Kidney glomerular epithelial cell (primary cell): ENCODE measurements around the gene HES5.
"Not testable (repeated sequence)": the region's sequence is repeated elsewhere in the genome, so short reads cannot be mapped to it uniquely, and the experiment has no call there.

Experiments
- DNase-seq: peaks from one replicate; lab custom pipeline; 2025; lab: John Stamatoyannopoulos, UW

Gene HES5, protein sequence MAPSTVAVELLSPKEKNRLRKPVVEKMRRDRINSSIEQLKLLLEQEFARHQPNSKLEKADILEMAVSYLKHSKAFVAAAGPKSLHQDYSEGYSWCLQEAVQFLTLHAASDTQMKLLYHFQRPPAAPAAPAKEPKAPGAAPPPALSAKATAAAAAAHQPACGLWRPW

DNA sequence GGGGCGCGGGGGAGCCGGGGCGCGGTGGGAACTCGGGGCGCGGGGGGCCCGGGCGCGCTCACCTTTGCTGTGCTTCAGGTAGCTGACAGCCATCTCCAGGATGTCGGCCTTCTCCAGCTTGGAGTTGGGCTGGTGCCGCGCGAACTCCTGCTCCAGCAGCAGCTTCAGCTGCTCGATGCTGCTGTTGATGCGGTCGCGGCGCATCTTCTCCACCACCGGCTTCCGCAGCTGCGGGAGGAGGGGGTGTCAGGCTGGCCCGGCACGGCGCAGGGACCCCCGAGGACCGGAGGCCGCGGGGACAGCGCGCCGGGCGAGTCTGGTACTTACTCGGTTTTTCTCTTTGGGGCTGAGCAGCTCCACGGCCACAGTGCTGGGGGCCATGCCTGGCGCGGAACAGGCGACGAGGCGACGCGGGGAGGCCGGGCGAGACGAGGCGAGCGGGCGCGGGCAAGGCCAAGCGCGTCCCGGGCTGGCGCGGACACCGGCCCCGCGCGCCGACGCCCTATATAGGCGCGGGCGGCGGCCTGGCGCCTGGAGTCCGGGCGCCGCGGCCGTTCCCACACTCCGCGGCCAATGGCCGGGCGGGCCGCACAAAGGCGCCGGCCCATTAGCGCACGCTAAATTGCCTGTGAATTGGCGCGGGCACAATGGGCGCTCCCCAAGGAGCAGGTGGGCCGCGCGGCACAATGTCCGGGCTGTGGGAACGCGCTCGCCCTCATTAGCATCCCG lies at the start of gene HES5:
TSS of gene HES5 (minus strand) at position 480 of the 729 bp plus-strand sequence. CDS start at position 381, 99 bp downstream.
- no peak for DNase-seq

DNA sequence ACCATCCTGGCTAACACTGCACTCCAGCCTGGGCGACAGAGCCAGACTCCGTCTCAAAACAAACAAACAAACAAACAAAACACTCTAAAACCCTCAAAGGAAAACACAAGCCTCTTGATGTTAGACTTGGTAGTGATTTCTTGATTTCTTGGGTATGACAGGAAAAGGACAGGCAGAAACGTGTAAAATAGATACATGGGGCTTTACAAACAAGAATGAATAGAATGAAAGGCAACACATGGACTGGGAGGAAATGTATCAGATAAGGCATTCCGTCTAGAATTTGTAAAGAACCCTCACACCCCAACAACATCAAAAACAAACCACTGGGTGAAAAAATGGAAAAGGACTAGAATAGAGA lies 48.7 kb upstream of the HES5 start:
- no peak for DNase-seq

DNA sequence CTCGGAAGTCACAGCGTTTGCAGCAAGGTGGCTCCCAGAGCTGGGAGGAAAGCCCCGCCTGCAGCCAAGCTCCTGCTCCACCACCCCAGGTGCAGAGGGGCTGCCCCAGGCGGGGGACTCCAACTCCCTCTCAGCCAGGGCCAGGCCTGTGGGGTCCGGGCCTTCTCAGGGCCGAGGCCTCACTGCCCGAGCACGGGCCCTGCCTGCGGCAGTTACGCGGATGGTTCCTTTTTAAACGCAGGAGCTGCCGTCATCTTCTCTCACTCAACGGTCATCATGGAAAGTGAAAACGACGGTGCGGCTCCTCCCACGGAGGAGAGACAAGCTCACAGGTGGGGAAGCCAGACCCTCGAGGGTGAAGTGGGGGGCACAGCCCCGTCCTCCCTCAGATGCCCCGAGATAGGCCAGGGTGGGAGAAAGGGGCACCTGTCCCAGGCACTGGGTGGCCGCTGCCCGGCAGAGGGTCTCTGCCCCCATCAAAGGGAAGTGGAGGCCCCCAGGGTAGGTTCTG lies 47.6 kb upstream of the HES5 start:
- not testable (repeated sequence) for DNase-seq

DNA sequence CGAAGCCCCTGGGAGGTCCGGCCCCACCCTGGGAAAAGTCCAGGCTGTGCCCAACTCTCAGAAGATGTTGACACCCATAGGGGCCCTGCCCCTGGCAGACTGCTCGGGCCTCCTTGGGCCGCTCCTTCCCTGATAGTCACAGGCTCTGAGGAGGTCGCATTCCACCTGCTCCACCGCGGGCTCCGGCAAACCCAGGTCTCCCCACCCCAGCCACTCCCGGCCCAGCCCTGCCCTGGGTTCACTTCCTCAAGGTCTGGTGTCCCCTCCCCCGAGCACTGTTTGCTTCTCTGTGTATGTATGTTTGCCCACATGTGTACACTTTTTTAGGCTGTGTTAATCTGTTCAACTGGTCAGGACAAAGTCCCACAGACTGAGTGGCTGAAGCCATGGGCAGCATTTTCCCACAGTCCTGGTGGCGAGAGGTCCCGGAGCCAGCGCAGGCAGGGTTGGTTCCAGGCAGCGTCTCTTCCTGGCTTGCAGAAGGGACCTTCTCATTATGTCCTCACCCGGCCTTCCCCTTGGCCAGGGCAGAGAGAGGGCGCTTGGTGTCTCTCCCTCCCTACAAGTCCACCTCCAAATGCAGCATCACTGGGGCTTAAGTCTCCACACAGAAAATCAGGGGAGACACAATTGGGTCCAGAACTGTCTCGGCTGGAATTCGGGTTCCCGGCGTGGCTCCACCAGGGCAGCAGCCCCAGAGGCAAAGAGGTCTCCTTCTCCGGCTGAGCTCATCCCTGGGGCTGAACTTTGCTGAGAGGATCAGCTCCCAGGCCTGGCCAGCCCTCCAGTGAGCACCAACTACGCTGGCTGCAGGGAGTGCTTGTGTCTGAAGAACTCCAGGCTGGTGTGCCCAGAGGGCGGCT lies 46.0 kb upstream of the HES5 start:
- no peak for DNase-seq

DNA sequence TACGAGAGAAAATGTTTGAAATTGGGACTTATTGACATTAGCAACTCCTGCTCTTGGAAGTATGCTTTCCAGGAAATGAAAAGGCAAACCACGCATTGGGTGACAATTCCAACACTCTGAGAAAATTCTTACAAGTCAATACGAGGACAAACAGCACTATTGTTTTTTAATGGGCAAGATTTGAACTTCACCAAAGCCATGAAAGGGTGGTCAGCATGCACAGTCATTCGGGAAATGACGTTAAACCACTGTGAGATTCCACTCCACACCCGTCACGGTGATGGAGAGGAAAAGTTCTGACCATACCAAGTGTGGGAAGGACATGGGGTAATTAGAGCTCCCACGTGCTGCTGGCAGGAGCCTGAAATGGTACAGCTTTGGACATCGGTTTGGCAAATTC lies 44.3 kb upstream of the HES5 start:
- DNase-seq, result no peak

DNA sequence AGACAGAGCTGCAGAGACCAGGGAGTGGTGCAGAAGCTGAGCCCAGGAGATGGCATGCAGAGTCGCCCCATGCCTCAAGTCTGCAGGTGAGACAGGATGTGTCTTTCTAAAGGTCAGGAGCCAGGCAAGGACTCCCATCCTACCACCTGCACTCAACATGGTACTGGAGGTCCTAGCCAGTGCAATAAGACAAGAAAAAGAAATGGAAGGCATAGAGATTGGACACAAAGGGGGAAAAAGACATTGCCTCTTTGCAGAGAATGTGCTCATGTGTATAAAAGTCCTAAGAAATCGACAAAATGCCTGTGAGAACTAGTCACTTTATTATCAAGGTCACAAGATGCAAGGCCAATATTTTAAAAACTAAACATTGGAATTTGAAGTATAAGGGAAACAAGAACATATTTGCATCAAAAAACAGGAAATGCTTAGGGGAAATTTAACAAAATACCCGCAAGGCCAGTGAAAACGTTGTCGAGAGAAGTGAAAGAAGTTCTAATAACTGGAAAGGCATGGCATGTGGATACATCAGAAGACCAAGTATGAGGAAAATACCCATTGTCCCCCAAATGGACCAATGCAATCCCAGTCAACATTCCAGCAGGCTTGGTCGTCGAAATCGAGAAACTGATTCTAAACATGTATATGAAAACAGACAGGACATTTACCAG lies 43.3 kb upstream of the HES5 start:
- no peak for DNase-seq

DNA sequence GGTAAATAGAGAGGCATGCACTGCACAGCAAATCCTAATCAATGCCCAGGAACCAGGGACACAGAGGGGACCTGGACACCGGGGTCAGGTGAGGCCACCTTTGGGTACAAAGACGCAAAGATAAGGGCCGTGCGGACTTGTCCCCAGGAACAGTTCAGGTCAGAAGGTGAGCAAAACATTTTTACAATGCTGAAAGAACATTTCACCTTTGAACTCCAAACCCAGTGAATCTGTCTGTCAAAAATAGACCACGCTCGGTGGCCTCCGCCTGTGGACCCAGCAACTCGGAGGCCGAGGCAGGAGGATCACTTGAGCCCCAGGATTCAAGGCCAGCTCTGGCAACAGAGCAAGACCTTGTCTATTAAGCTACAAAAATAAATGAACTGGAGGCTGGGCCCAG lies 41.3 kb upstream of the HES5 start:
- DNase-seq, result no peak

DNA sequence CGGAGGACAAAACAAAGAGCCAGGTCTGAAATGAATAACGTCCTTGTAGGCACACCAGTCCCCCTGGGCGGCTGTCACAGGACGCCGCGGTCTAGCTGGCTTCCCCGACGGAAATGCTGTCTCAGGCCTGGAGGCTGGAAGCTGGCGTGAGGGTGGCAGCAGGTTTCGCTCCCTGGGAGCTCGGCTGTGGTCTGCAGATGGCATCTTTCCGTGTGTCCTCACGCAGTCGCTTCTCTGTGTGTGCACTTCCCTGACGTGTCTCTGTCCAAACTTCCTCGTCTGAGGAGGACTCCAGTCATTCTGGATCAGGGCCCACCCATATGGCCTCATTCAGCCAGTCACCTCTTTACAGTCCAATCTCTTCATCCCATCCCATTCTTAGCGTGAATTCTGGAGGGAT lies 40.3 kb upstream of the HES5 start:
- DNase-seq, result no peak

DNA sequence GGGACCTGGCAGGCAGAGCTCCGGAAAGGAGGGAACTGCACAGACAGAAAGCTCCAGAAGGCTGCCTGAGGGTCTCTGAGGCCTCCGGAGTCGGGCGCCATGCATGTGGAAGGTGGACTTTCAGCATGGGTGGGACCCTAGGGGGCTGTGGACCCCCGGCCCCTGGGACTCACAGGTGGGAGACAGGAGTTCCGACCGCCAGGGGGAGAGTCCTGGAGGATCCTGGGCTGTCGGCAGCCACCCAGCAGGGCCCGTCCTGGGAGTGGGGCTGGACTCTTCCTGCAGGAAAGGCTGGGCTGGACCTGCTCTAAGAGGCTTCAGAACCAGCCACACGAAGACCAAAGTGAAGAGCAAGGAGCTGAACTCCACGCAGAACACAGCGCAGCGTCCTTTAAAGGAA lies 39.6 kb upstream of the HES5 start:
- not testable (repeated sequence) for DNase-seq

DNA sequence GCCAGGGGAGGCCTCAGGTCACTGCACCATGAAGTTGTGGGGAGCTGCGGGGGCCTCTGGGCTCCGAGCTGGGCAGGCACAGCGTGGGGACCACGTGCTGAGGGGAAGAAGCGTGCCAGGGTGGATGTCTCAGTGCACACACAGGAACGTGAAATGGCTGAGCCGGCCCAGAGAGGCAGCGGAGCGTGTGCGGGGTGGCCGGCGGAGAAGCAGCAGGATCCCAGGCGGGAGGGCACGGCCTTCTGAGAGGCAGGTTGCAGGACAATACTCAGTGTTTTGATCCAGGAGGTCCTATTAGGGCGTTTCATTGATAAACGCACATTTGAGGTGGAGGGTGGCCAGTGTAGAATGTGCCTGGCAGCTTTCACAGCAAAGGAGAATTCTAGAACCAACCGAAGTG lies 39.0 kb upstream of the HES5 start:
- DNase-seq, result no peak

DNA sequence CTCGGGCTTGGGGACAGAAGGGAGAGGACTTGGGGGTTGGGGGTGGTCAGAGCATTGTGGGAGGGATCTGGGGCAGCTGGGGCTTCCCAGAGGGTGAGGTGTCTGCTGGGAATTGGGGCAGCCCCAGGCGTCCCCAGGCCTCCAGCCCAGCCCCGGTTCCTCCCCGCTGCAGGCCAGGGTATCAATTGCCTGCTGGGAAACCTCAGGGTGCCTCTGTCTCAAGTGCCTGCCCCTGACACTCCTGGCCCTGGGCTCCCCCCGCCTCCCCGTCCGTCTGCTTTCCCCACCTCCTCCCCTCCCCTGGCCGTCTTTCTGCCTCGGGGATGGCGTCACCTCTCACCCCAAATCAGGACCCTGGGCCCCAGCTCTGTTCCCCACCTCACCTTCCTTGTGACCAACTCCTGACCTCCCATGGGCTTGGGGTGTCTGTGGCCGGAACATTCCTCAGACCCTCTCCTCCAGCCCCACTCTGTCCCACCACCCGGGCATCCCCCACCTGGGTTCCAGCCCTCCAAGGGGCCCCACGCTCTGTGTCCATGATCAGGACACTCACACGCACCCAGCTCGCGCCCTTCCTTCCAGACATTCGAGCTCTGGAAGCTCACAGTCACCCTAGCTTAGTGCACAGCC lies 38.2 kb upstream of the HES5 start:
- DNase-seq, result not testable (repeated sequence)

DNA sequence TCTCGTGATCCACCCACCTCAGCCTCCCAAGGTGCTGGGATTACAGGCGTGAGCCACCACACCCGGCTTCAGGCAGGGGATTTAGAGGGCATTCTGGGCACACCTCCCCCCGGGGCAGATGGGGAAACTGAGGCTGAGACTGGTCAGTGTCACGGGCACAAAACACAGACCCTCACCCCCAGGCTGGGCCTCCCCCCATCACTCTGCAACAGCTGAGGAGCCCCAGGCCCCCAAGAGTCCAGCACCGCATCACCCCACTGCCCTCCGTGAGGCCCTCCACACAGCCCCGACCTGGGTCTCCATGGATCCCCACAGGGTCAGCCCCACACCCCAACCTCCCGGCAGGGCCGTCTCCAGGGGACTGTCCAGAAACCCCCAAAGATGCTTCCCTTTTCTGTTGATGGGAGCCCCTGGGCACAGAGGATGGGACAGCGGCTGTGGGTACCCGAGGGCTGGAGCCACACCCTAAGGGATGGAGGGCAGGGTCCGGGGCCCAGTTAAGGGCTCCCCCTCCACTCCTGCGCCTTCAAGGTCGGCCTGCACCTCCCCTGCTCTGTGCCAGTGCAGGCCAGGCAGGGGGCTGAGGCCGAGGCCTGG lies 37.1 kb upstream of the HES5 start:
- DNase-seq, result no peak

DNA sequence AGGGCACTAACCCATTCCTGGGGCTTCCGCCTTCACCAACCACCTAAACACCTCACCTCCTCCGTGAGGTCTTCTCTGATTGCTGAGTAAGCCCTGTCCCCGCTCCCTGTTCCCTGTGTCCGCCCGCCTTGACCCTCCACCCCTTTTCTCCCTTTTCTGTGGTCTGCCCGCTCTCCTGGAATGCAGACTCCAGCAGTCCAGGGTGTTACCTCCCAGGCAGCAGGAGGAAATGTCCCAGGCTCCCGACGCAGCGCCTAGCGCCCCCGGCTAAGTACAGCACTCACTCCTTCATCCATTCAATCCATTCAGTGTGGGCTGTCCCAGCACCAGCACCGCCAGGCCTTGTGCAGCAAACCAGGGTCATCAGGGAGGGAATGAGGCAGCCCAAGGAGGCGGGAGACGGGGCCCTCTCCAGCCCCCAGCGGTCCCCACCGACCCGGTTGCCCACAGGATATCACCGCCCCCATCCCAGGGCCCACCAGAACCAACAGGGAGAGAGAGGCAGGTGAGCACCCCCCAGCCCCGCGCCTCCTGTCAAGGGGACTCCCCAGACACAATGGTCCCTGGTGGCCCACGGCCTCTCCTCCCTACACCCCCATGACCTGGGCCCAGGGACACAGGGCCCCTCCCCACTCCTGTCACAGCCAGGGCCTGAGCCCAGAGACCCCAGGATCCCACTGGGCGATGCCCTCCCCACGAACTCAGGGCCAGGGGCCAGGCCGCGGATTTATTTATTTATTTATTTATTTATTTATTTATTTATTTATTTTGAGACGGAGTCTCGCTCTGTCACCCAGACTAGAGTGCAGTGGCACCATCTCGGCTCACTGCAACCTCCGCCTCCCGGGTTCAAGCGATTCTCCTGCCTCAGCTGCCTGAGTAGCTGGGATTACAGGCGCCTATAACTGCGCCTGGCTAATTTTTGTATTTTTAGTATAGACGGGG lies 36.3 kb upstream of the HES5 start:
- peak; percentile 16 for DNase-seq

DNA sequence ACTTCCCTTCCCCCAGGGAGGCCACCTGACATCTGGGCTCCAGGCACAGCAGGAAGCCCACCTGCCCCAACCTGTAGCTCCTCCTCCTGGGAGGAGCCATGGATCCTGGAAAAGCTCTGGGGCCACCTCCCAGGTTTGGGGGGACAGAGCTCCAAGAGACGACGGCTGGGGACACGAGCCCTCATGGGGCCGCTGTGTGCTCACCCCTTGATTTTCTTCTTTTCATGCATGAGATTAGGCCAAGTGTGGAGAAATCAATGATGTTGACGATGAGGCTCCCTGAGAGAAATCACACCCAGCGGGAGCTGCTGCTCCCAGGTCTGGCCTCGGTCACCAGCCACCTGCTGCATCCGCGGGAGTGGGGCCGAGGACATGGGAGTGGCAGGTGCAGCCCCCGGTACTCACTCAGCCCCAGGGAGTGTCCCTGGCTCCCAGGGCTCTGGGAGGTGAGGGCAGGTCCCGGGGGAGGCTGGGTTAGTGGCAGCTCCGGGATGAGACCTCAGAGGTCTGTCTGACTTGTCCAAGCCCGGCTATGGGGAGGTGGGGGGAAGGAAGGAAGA lies 34.8 kb upstream of the HES5 start:
- no peak for DNase-seq

DNA sequence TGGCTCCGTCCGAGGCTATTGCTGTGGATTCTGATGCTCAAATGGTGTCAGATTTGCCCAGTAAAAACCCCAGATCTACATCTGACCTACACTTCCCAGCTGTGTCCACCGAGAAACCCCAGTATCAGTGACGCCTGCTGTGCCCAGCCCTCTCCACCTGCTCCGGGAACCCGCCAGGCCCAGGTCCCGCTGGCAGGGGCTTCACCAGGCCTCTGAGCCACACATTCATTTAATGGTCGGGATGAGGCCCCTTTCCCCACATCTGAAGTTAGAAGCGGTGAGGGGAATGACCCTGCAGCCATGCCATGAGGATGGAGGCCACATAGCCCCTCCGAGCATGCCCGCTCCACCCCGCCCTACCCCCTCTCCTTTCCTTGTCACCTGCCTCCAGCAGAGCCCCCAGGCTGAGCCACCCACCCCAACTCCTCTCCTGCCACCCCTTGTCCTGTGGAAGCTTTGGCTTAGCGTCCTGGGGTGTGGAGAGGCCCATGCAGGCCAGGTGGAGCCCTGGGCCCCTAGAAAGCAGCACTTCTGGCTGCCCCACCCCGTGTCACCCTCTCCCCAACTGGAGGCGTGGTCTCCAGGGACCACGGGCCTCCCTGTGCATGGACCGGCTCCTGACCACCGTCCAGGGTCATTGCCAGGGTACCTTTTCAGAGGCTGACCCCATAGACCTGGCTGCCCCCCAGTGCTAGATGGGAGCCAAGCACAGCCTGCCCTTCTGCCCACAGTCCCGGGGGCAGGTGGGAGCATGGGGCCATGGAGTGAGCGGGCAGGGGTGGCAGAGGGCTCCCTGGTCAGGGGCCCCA lies 34.1 kb upstream of the HES5 start:
- DNase-seq, result no peak

DNA sequence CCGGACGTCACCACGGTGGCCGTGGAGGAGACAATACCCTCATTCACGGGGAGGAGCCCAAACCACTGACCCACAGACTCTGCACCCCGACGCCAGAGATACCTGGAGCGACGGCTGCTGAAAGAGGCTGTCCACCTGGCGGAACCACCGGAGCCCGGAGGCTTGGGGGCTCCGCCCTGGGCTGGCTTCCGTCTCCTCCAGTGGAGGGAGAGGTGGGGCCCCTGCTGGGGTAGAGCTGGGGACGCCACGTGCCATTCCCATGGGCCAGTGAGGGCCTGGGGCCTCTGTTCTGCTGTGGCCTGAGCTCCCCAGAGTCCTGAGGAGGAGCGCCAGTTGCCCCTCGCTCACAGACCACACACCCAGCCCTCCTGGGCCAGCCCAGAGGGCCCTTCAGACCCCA lies 33.1 kb upstream of the HES5 start:
- no peak for DNase-seq

DNA sequence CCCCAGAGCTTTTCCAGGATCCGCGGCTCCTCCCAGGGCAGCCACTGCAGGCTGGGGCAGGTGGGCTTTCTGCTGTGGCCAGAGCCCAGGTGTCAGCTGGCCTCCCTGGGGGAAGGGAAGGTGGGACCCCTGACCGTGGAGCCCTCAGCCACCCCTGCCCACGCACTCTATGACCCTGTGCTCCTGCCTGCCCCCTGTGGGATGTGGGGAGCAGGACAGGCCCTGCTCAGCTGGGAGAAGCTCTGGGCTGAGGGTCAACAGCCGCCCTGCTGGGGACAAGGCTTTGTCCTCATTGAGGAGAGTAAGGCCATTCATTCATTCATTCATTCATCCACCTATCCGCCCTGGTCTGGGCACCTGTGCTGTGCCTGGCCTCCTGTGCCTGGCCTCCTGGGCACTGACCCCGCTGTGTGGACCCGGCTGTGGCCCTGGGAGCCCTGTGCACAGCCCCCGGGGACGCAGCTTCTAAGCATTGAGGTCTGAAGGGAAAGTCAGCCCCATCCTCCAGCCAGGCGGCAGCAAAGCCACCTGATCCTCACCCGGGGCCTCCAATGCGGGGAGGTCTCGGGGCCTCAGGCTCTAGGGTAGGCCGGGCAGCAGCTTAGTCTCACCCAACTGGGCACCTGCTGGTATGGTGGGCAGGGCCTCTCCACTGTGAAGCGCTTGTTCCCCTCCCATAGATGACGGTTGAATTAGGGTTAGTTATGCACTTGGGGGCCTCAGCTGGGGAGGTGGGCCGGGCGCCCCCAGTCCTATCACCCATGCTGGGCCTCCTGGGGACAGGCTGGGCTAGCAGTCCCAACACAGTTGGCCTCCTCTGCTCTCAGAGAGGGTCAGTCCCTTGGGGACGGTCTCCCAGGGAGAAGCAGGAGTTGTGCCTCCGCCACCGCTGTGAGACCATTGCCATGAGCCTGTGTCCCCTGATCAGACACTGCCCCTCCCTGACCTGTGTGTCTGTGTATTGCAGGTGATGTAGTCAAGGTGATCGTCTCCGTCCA lies 32.1 kb upstream of the HES5 start:
- DNase-seq, result no peak

DNA sequence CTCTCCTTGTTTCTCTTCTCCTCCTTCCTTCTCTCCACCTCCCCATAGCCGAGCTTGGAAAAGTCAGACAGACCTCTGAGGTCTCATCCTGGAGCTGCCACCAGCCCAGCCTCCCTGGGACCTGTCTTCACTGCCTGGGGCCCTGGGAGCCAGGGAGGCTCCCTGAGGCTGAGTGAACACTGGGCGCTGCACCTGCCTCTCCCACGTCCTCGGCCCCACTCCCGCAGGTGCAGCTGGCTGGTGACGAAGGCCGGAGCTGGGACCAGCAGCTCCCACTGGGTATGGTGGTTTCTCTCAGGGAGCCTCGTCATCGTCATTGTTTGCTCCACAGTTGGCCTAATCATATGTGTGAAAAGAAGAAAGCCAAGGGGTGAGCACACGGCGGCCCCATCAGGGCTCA lies 31.4 kb upstream of the HES5 start:
- DNase-seq, result no peak
